ENCODE data around the gene TBC1D16. TPM values are rescaled to one million over a fixed set of nuclear protein-coding genes. Genes with fewer than 3 reads are reported as not detected.

TBC1D16 gene
- total and polyA plus RNA-seq, 2 donors (not counting 1 experiment from before 2014, with no cell fraction given), result 8.3 to 30.4 TPM

DNA sequence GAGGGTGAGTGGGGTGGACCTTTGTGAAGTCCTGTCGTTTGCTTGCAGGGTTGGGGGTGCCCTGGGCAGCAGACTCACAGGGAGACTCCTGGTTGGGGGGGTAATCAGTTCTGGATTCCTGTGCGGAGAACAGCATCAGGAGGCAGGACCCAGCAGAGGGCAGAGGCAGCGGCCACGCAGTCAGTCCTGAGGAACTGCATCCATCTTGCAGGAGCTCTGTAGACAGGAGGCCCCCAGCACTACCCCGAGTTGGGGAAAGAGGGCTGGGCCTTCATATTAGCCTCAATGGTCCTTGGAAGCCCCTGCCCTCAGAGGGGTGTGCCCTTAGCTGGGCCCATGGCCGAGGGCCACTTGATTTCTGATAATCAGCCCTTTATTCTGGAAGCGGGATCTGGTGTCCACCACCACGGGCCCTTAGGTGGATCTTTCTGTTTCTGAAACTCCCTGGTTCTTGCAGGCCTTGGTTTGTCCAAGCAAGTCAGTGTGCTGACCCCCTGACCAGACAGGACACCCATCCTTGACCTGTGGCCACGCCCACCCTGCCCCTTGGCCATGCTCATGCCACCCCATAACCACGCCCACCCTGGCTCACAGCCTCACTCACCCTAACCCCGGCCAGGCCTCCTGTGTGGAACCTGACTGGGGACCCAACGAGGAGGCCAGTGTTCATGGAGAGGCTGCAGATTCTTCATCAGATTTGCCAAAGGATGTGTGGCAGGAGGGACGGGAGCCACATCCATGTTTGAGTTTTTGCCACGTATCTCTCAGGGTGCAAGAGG lies 122.9 kb downstream of the TBC1D16 start:
- Histone ChIP-seq H3K27ac (ENCODE audit: insufficient read depth, low read length) (no peak overlapping the region), H3K9ac (ENCODE audit: insufficient read depth, low read length) (no peak overlapping the region), H3K4me2 (ENCODE audit: extremely low read depth, insufficient read depth, low read length) (no peak overlapping the region), H3K4me1 (ENCODE audit: control insufficient read depth, extremely low read depth, insufficient read depth, low read length) (no peaks in the 10 kb centered on the region), H3K36me3 (ENCODE audit: control insufficient read depth, insufficient read depth, low read length) (no peaks in the 10 kb centered on the region), H4K20me1 (ENCODE audit: control insufficient read depth, extremely low read depth, insufficient read depth, low read length) (no peaks in the 10 kb centered on the region), H3K79me2 (ENCODE audit: control insufficient read depth, insufficient read depth, low read length) (no peaks in the 10 kb centered on the region), H3K9me3 (ENCODE audit: control insufficient read depth, insufficient read depth, low read depth, low read length) (no peaks in the 10 kb centered on the region), H2AFZ (ENCODE audit: low read length) (no peak overlapping the region), H3K4me3 (replicated peaks in 1 of 4; ENCODE audit: control extremely low read depth in 1 of 4, insufficient read depth in 1 of 4, low read depth in 3 of 4, low read length in 4 of 4) (no peak overlapping the region), H3K27me3 (ENCODE audit: control insufficient read depth, insufficient read depth, low read length) (peaks cover 8% of the 10 kb centered on the region)
- DNase-seq (ENCODE audit: low read depth in 2 of 2), result no peak
- TF ChIP-seq, protein P1, sequence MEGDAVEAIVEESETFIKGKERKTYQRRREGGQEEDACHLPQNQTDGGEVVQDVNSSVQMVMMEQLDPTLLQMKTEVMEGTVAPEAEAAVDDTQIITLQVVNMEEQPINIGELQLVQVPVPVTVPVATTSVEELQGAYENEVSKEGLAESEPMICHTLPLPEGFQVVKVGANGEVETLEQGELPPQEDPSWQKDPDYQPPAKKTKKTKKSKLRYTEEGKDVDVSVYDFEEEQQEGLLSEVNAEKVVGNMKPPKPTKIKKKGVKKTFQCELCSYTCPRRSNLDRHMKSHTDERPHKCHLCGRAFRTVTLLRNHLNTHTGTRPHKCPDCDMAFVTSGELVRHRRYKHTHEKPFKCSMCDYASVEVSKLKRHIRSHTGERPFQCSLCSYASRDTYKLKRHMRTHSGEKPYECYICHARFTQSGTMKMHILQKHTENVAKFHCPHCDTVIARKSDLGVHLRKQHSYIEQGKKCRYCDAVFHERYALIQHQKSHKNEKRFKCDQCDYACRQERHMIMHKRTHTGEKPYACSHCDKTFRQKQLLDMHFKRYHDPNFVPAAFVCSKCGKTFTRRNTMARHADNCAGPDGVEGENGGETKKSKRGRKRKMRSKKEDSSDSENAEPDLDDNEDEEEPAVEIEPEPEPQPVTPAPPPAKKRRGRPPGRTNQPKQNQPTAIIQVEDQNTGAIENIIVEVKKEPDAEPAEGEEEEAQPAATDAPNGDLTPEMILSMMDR (conservative IDR thresholded peaks at IDR 0.05 in 1 of 2, IDR thresholded peaks at IDR 0.05 in 1 of 2; ENCODE audit: low read depth in 1 of 2, low read length in 2 of 2), result no peak
- no peak for TF ChIP-seq EZH2 (IDR thresholded peaks at IDR 0.05; ENCODE audit: low read length, missing control alignments)

DNA sequence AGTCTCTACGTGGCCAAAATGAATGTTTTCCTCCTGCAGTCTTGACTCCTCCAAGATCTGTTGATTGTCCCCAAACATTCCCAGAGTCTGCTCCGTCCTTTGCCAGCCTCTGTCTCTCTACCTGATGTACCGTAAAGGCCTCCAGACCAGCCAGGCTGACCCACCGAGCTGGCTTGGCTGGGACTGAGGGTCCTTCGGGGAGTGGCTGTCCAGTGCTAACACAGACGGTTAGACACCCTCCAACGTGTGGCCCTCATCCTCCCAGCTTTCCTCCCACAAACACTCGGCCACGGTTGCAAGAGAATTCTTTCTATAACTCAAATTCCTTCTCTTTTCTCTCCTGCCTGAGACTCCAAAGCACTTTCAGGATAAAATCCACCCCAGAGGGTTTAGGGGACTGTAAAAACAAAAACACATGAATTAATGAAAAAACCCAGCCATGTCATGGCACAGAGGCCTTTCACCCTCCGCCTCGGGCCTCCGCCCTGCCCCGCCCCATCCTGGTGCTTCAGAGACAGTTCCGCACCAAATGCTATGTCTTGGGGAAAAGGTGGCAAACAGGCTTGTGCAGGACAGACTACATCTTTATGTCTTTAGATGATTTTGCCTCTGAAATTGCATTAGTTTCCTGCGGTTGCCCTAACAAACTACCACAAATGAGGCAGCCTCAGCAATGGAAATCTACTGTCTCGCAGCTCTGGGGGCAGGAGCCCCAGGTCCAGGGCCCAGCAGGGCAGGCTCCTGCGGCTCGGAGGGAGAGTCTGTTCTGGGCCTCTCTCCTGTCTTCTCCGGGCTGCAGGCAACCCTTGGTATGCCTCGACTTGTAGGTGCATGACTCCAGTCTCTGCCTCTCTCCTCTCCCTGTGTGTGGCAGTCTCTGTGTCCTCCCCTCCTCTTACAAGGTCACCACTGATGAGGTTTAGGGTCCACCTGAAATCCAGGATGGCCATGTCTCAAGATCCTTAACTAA lies 124.0 kb downstream of the TBC1D16 start:
- no peaks in the 10 kb centered on the region for H3K27me3 ChIP-seq (ENCODE audit: control insufficient read depth, insufficient read depth, low read length)
- H3K9me3 ChIP-seq (ENCODE audit: control insufficient read depth, insufficient read depth, low read depth, low read length), result no peaks in the 10 kb centered on the region
- no peak overlapping the region for H3K9ac ChIP-seq (ENCODE audit: insufficient read depth, low read length)
- no peak overlapping the region for H3K4me2 ChIP-seq (ENCODE audit: extremely low read depth, insufficient read depth, low read length)
- H3K79me2 ChIP-seq (ENCODE audit: control insufficient read depth, insufficient read depth, low read length), result no peaks in the 10 kb centered on the region
- no peak overlapping the region for H3K27ac ChIP-seq (ENCODE audit: insufficient read depth, low read length)
- H3K36me3 ChIP-seq (ENCODE audit: control insufficient read depth, insufficient read depth, low read length), result no peaks in the 10 kb centered on the region
- TF ChIP-seq, protein P1 (conservative IDR thresholded peaks at IDR 0.05 in 1 of 2, IDR thresholded peaks at IDR 0.05 in 1 of 2; ENCODE audit: low read depth in 1 of 2, low read length in 2 of 2), result no peak
- no peak for TF ChIP-seq EZH2 (IDR thresholded peaks at IDR 0.05; ENCODE audit: low read length, missing control alignments)
- DNase-seq (ENCODE audit: low read depth in 2 of 2), result no peak
- no peaks in the 10 kb centered on the region for H4K20me1 ChIP-seq (ENCODE audit: control insufficient read depth, extremely low read depth, insufficient read depth, low read length)
- no peak overlapping the region for H2AFZ ChIP-seq (ENCODE audit: low read length)
- H3K4me3 ChIP-seq (replicated peaks in 1 of 4; ENCODE audit: control extremely low read depth in 1 of 4, insufficient read depth in 1 of 4, low read depth in 3 of 4, low read length in 4 of 4), result no peak overlapping the region
- H3K4me1 ChIP-seq (ENCODE audit: control insufficient read depth, extremely low read depth, insufficient read depth, low read length), result no peaks in the 10 kb centered on the region

GRCh38 chr17:79910985-79911361 lies 124.7 kb downstream of the TBC1D16 start:
- no peak for TF ChIP-seq EZH2 (IDR thresholded peaks at IDR 0.05; ENCODE audit: low read length, missing control alignments)
- TF ChIP-seq, protein P1 (conservative IDR thresholded peaks at IDR 0.05 in 1 of 2, IDR thresholded peaks at IDR 0.05 in 1 of 2; ENCODE audit: low read depth in 1 of 2, low read length in 2 of 2), result no peak
- no peaks in the 10 kb centered on the region for H4K20me1 ChIP-seq (ENCODE audit: control insufficient read depth, extremely low read depth, insufficient read depth, low read length)
- no peaks in the 10 kb centered on the region for H3K36me3 ChIP-seq (ENCODE audit: control insufficient read depth, insufficient read depth, low read length)
- no peak overlapping the region for H3K4me3 ChIP-seq (replicated peaks in 1 of 4; ENCODE audit: control extremely low read depth in 1 of 4, insufficient read depth in 1 of 4, low read depth in 3 of 4, low read length in 4 of 4)
- no peaks in the 10 kb centered on the region for H3K9me3 ChIP-seq (ENCODE audit: control insufficient read depth, insufficient read depth, low read depth, low read length)
- no peaks in the 10 kb centered on the region for H3K4me1 ChIP-seq (ENCODE audit: control insufficient read depth, extremely low read depth, insufficient read depth, low read length)
- no peak overlapping the region for H2AFZ ChIP-seq (ENCODE audit: low read length)
- H3K27ac ChIP-seq (ENCODE audit: insufficient read depth, low read length), result no peak overlapping the region
- no peak for DNase-seq (ENCODE audit: low read depth in 2 of 2)
- no peak overlapping the region for H3K4me2 ChIP-seq (ENCODE audit: extremely low read depth, insufficient read depth, low read length)
- no peaks in the 10 kb centered on the region for H3K27me3 ChIP-seq (ENCODE audit: control insufficient read depth, insufficient read depth, low read length)
- H3K79me2 ChIP-seq (ENCODE audit: control insufficient read depth, insufficient read depth, low read length), result no peaks in the 10 kb centered on the region
- no peak overlapping the region for H3K9ac ChIP-seq (ENCODE audit: insufficient read depth, low read length)
